Endothelial cell of umbilical vein (primary cell): ENCODE measurements around the gene ANKRD39. TPM values are rescaled to one million over a fixed set of nuclear protein-coding genes. Genes with fewer than 3 reads are reported as not detected.

Source experiments
- BruUV-seq: library from RNA; stranded (reverse); fragments of 400-500 nt; replicated peaks from 2 replicates; lab custom pipeline; 2021; lab: Mats Ljungman, UMichigan
- CTCF ChIA-PET: fragments of 300-600, 350-600 bp; sonication (Branson Sonifier 250); formaldehyde crosslinking; loops from one replicate; lab custom pipeline; 2021; ENCODE audit warnings: antibody characterized with exemption, inconsistent platforms; lab: Charles Lee
- POLR2A ChIA-PET: fragments of 300-600, 350-600 bp; sonication (Branson Sonifier 250); formaldehyde crosslinking; loops from one replicate; lab custom pipeline; 2021; ENCODE audit warnings: antibody characterized with exemption, inconsistent platforms; lab: Charles Lee
- DNase-seq: peaks from one replicate; pipeline ENCODE4 v3.0.0-alpha.2; 2011; ENCODE audit warnings: low read depth, low spot score
- FAIRE-seq: peaks from 2 replicates; lab custom pipeline; 2011; peaks lifted over from hg19 to GRCh38; lab: Jason Lieb, UNC
- H2AFZ ChIP-seq: 2 replicates; pipeline ENCODE4 v1.6.0; 2012; ENCODE audit warnings: low read depth, low read length, control low read depth, inconsistent platforms
- H3K27ac ChIP-seq: 2 replicates; pipeline ENCODE4 v1.5.1; 2011; ENCODE audit warnings: low read depth, mild to moderate bottlenecking, control low read depth, low read length, moderate library complexity; ENCODE audit not compliant: insufficient read depth
- H3K27me3 ChIP-seq, 2 experiments: 2 replicates each; pipeline versions ENCODE4 v1.6.0 to v1.6.1; 2011; ENCODE audit warnings: low read length in 2 of 2, mixed read lengths in 1 of 2; ENCODE audit not compliant: control insufficient read depth in 2 of 2, insufficient read depth in 2 of 2
- H3K36me3 ChIP-seq, 2 experiments: 2 replicates in 1 of 2; 3 replicates in 1 of 2; pipeline ENCODE4 v1.5.1; 2011; ENCODE audit warnings: low read length in 2 of 2, mild to moderate bottlenecking in 1 of 2, moderate library complexity in 1 of 2; ENCODE audit not compliant: control insufficient read depth in 2 of 2, insufficient read depth in 2 of 2; ENCODE audit errors: extremely low read depth in 1 of 2
- H3K4me1 ChIP-seq: 3 replicates; pipeline ENCODE4 v1.5.1; 2011; ENCODE audit warnings: mild to moderate bottlenecking, low read length; ENCODE audit not compliant: control insufficient read depth, insufficient read depth; ENCODE audit errors: extremely low read depth
- H3K4me2 ChIP-seq: 2 replicates; pipeline ENCODE4 v1.6.1; 2011; ENCODE audit warnings: low read length, control low read depth, mixed read lengths; ENCODE audit not compliant: insufficient read depth
- H3K4me3 ChIP-seq, 3 experiments: fragments of 200-600 bp in 1 of 3; sonication (generic), shearing (Covaris generic) in 1 of 3; replicated peaks in 1 of 3; 2 replicates each; pipeline ENCODE4 v1.5.1; 2011 to 2016; ENCODE audit warnings: control low read depth in 3 of 3, low read length in 3 of 3, mild to moderate bottlenecking in 2 of 3, inconsistent platforms in 1 of 3, low read depth in 1 of 3, moderate library complexity in 1 of 3; ENCODE audit not compliant: insufficient read depth in 1 of 3
- H3K79me2 ChIP-seq: 2 replicates; pipeline ENCODE4 v1.6.0; 2012; ENCODE audit warnings: low read length, inconsistent platforms; ENCODE audit not compliant: control insufficient read depth, insufficient read depth
- H3K9ac ChIP-seq: replicated peaks from 2 replicates; pipeline ENCODE3; 2011; ENCODE audit warnings: low read length, control low read depth; ENCODE audit not compliant: insufficient read depth; ENCODE audit errors: extremely low read depth
- H3K9me1 ChIP-seq: replicated peaks from 3 replicates; pipeline ENCODE4 v1.6.0; 2011; ENCODE audit warnings: mild to moderate bottlenecking, low read length; ENCODE audit not compliant: control insufficient read depth, insufficient read depth; ENCODE audit errors: extremely low read depth
- H3K9me3 ChIP-seq: replicated peaks from 2 replicates; pipeline ENCODE4 v1.5.1; 2012; ENCODE audit warnings: low read length, inconsistent platforms; ENCODE audit not compliant: control insufficient read depth, insufficient read depth
- H4K20me1 ChIP-seq: replicated peaks from 2 replicates; pipeline ENCODE3; 2011; ENCODE audit warnings: mild to moderate bottlenecking, low read length; ENCODE audit not compliant: control insufficient read depth, insufficient read depth; ENCODE audit errors: extremely low read depth
- CTCF ChIP-seq, 2 donors: IDR thresholded peaks; 1 replicate in 1 of 2; 2 replicates in 1 of 2; pipeline ENCODE4 v1.5.1; 2011; ENCODE audit warnings: low read length in 2 of 2, mild to moderate bottlenecking in 2 of 2, moderate library complexity in 2 of 2, control low read depth in 1 of 2, inconsistent platforms in 1 of 2, low read depth in 1 of 2; ENCODE audit not compliant: insufficient read depth in 1 of 2; ENCODE audit errors: extremely low read depth in 1 of 2
- EZH2 ChIP-seq: IDR thresholded peaks from 2 replicates; pipeline ENCODE4 v1.6.1; 2012; ENCODE audit warnings: borderline replicate concordance, low read depth, mild to moderate bottlenecking, moderate library complexity, low read length, inconsistent platforms; ENCODE audit not compliant: severe bottlenecking
- FOS ChIP-seq: IDR thresholded peaks from 2 replicates; pipeline ENCODE4 v1.6.1; 2011; ENCODE audit warnings: mild to moderate bottlenecking, low read length, moderate library complexity, borderline replicate concordance; ENCODE audit not compliant: insufficient read depth
- GATA2 ChIP-seq: IDR thresholded peaks from 2 replicates; pipeline ENCODE4 v1.7.0; 2011; ENCODE audit warnings: low read depth, mild to moderate bottlenecking, moderate library complexity, mixed read lengths, low read length; ENCODE audit not compliant: insufficient read length, insufficient read depth
- JUN ChIP-seq: IDR thresholded peaks from 2 replicates; pipeline ENCODE4 v1.6.1; 2011; ENCODE audit warnings: borderline replicate concordance, low read depth; ENCODE audit not compliant: insufficient read length, insufficient read depth
- MAX ChIP-seq: IDR thresholded peaks from 2 replicates; pipeline ENCODE4 v1.6.1; 2011; ENCODE audit not compliant: insufficient read depth, insufficient read length
- MYC ChIP-seq: IDR thresholded peaks from one replicate; pipeline ENCODE4 v1.6.1; 2011; ENCODE audit warnings: mild to moderate bottlenecking, low read depth, low read length
- POLR2A ChIP-seq: IDR thresholded peaks from 2 replicates; pipeline ENCODE4 v1.6.1; 2012; ENCODE audit warnings: low read depth, mild to moderate bottlenecking, control low read depth, low read length
- POLR2AphosphoS5 ChIP-seq: IDR thresholded peaks from 2 replicates; pipeline ENCODE4 v1.6.1; 2012; ENCODE audit warnings: low read depth, mild to moderate bottlenecking, control low read depth, low read length, moderate library complexity; ENCODE audit not compliant: insufficient read depth
- dilution Hi-C: fragments of 300-500 bp; cut with MboI; formaldehyde crosslinking; loops from one replicate; pipeline ENCODE4 v1.15.0; 2019; ENCODE audit warnings: low sequenced_read_pairs; ENCODE audit not compliant: extremely low pct_ligation_motif_present
- intact Hi-C: fragments of 100-400 bp; cut with micrococcal nuclease; formaldehyde crosslinking; loops from one replicate; pipeline ENCODE4 v1.10.0; 2022
- polyA plus RNA-seq, 4 experiments: library from polyadenylated mRNA; depleted of rRNA in 3 of 4; stranded (reverse) in 3 of 4; unstranded in 1 of 4; fragments of >200 nt; gene quantifications; 2 replicates each; pipeline versions ENCODE4 v1.2.1 to v1.2.3, GENCODE V29; 2011 to 2012; ENCODE audit warnings: missing spikeins in 1 of 4
- total RNA-seq: library from RNA; stranded (reverse); gene quantifications from 2 replicates; pipeline ENCODE4 v1.2.3, GENCODE V29; 2021

Gene ANKRD39
- total and polyA plus RNA-seq, 2 donors (not counting 3 experiments of a cell fraction or from before 2014, with no cell fraction given): 14.7 to 17.9 TPM

DNA sequence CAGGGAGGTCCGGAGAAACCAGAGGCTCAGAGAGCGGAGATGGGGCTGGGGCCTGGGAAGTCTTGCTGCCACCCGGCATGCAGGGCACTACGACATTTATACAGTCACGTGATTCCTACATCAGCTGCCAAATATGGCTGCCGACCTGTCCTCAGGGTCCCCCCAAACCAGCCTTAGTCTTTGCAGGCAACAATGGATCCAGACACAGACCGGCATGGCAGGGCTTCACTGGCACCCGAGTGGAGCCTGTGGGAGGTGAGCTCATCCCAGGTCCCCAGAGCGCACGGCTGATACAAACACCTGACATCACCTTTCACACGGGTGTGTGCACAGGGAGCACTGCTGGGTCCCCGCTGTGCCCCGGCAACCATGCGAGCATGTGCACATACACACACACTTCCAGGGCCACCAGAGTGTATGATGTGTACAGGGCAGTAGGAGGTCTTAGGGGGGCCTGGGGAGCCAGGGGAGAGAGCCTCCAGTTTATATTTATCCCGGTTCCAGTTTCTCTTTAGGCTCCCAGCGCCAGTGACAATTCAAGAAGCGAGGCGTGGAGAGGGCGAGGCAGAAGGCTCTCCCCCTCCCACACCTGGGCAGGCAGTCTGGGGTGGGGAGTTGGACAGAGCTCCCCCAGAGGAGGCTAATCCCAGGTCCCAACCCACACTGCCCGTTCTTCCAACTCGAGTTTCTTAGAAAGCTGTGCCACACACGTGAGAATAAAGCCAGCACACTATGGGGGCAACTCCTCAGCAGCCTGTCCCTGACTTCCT is 9.4 kb upstream of the ANKRD39 start:
- intact Hi-C loops: loop anchor here (1.0 kb wide), 1 partner anchor 9 kb away; the partner anchor contains the start of gene ANKRD39
- H3K27ac ChIP-seq: no peak overlapping the region
- no peaks in the 10 kb centered on the region for H3K9me1 ChIP-seq
- H3K79me2 ChIP-seq: no peaks in the 10 kb centered on the region
- no peaks in the 10 kb centered on the region for H4K20me1 ChIP-seq
- DNase-seq (peak; percentile 12), FAIRE-seq (peak; percentile 35)
- dilution Hi-C loops: no loop called here
- no peak overlapping the region for H2AFZ ChIP-seq
- peaks cover 30% of the 10 kb centered on the region for H3K4me1 ChIP-seq
- no peaks in the 10 kb centered on the region for H3K9me3 ChIP-seq
- POLR2A ChIA-PET: interaction anchor here (0.5 to 0.6 kb wide), 2 partner anchors 9 to 91 kb away, joined by 3 to 12 read pairs; no protein-coding TSS in a partner anchor
- H3K36me3 ChIP-seq: peaks cover 4 to 28% of the 10 kb centered on the region in 2 experiments
- no TSS peak for BruUV-seq
- TF ChIP-seq JUN (no peak), EZH2 (no peak), MYC (no peak), POLR2AphosphoS5 (no peak), CTCF (IDR thresholded peaks at IDR 0.05; ENCODE audit: extremely low read depth in 1 of 2, insufficient read depth in 1 of 2, low read depth in 1 of 2, low read length in 2 of 2) (no peak), FOS (no peak), GATA2 (no peak), POLR2A (no peak), MAX (no peak)
- peak overlapping the region in 1 of 3 experiments; percentile 59 for H3K4me3 ChIP-seq
- peaks cover 10 to 16% of the 10 kb centered on the region in 2 experiments for H3K27me3 ChIP-seq
- H3K9ac ChIP-seq: no peak overlapping the region
- peak overlapping the region; percentile 36 for H3K4me2 ChIP-seq
- CTCF ChIA-PET: interaction anchor here (0.6 to 6.5 kb wide), 5 partner anchors 8 to 83 kb away, joined by 3 to 81 read pairs (median 5); partner anchors contain the start of genes ANKRD39 and CNNM3
